Vagina (tissue), 2 donors: ENCODE data around the gene OTOS.

Experiments
- POLR2A ChIP-seq, 2 donors: fragments of 450-650 bp; IDR thresholded peaks; one replicate each; pipeline ENCODE4 v1.6.1; 2017; ENCODE audit warnings: antibody characterized with exemption in 2 of 2, mild to moderate bottlenecking in 2 of 2, moderate library complexity in 2 of 2
- POLR2AphosphoS5 ChIP-seq, 2 donors: sonication (generic); formaldehyde crosslinking; IDR thresholded peaks; one replicate each; pipeline ENCODE4 v1.9.0; 2017; ENCODE audit warnings: antibody characterized with exemption in 2 of 2, mild to moderate bottlenecking in 2 of 2, low read depth in 1 of 2; ENCODE audit not compliant: insufficient read depth in 1 of 2
- TF ChIP-seq, protein P1 (sequence below), 3 experiments: fragments of 450-650 bp in 2 of 3; fragments of 200-600 bp in 1 of 3; sonication (generic) in 1 of 3; IDR thresholded peaks; one replicate each; pipeline ENCODE4 v1.5.1; 2017 to 2019; ENCODE audit warnings: antibody characterized with exemption in 3 of 3, mild to moderate bottlenecking in 2 of 3, moderate library complexity in 2 of 3

GRCh38 chr2:240153418-240153817 is 13.0 kb upstream of the OTOS start:
- TF ChIP-seq POLR2A (IDR thresholded peaks at IDR 0.05) = no peak
- TF ChIP-seq, protein P1, sequence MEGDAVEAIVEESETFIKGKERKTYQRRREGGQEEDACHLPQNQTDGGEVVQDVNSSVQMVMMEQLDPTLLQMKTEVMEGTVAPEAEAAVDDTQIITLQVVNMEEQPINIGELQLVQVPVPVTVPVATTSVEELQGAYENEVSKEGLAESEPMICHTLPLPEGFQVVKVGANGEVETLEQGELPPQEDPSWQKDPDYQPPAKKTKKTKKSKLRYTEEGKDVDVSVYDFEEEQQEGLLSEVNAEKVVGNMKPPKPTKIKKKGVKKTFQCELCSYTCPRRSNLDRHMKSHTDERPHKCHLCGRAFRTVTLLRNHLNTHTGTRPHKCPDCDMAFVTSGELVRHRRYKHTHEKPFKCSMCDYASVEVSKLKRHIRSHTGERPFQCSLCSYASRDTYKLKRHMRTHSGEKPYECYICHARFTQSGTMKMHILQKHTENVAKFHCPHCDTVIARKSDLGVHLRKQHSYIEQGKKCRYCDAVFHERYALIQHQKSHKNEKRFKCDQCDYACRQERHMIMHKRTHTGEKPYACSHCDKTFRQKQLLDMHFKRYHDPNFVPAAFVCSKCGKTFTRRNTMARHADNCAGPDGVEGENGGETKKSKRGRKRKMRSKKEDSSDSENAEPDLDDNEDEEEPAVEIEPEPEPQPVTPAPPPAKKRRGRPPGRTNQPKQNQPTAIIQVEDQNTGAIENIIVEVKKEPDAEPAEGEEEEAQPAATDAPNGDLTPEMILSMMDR (IDR thresholded peaks at IDR 0.05) = no peak
- TF ChIP-seq POLR2AphosphoS5 (IDR thresholded peaks at IDR 0.05; ENCODE audit: insufficient read depth in 1 of 2, low read depth in 1 of 2) = no peak
